K562 (cell line): ENCODE measurements around the gene TRPC5OS.

Source experiments
- ADNP ChIP-seq: fragments of 200-800 bp; sonication (Bioruptor generic); IDR thresholded peaks from 2 replicates; pipeline ENCODE4 v1.6.1; 2016; ENCODE audit warnings: missing genetic modification characterization, missing compliant biosample characterization
- ARHGAP35 ChIP-seq: fragments of 450-650 bp; IDR thresholded peaks from 2 replicates; pipeline ENCODE4 v1.6.1; 2018; ENCODE audit not compliant: partially characterized antibody
- CTCF ChIP-seq, 3 experiments: IDR thresholded peaks in 2 of 3; conservative IDR thresholded peaks in 1 of 3; 2 replicates each; pipeline ENCODE4 v1.5.1; 2011 to 2012; ENCODE audit warnings: low read length in 3 of 3, mild to moderate bottlenecking in 3 of 3, control low read depth in 2 of 3, improper control_type of control experiment in 1 of 3, inconsistent platforms in 1 of 3, low read depth in 1 of 3, mixed read lengths in 1 of 3, moderate library complexity in 1 of 3; ENCODE audit not compliant: insufficient read depth in 2 of 3
- POLR2AphosphoS5 ChIP-seq: IDR thresholded peaks from 2 replicates; pipeline ENCODE4 v1.6.1; 2011; ENCODE audit warnings: mild to moderate bottlenecking, low read depth, low read length, moderate library complexity; ENCODE audit not compliant: control insufficient read depth, insufficient read depth
- TARDBP ChIP-seq: fragments of 450-650 bp; IDR thresholded peaks from 2 replicates; pipeline ENCODE4 v1.6.1; 2016
- WHSC1 ChIP-seq: IDR thresholded peaks from one replicate; pipeline ENCODE4 v1.6.1; 2012; ENCODE audit warnings: low read length, control low read depth, inconsistent platforms
- ZBTB26 ChIP-seq: fragments of 450-650 bp; formaldehyde crosslinking; IDR thresholded peaks from 2 replicates; pipeline ENCODE4 v1.4.0; 2022; ENCODE audit warnings: missing genetic modification characterization
- ZNF384 ChIP-seq: IDR thresholded peaks from 2 replicates; pipeline ENCODE4 v1.6.1; 2012; ENCODE audit warnings: low read depth, low read length, improper control_type of control experiment

GRCh38 chrX:111830571-111830970 is 45.4 kb upstream of the TRPC5OS start:
- TF ChIP-seq ADNP (tag) (no peak), ARHGAP35 (no peak), POLR2AphosphoS5 (no peak), CTCF (IDR thresholded peaks at IDR 0.05 in 2 of 3, conservative IDR thresholded peaks at IDR 0.05 in 1 of 3; ENCODE audit: insufficient read depth in 2 of 3, low read depth in 1 of 3, low read length in 3 of 3) (no peak), ZNF384 (no peak), WHSC1 (no peak), TARDBP (no peak), ZBTB26 (CRISPR knock-in tag) (no peak)
